ENCODE data around the gene ASB4.
A peak's percentile ranks its signal among the peaks of the same experiment; 100 is the strongest.

ASB4 gene

DNA sequence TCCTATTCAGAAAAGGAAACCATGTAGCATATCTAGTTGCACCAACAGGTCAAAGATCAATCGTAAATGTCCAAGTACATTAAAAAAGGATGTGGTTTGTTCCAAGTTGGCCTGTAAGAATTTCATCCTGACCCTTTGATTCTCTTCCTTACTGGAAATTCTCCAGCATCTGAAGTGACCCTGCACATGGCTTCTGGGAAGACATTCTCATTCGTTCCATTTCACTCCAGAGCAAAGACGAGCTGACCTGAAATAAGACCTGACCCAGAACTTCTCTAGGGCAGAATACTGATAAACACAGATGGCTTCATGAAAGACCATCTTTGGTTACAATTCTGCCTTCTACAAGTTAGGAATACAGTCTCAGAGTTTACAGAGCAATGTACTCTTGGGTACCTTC lies 39.8 kb downstream of the ASB4 start:
- Histone ChIP-seq H3K27me3 (ENCODE audit: insufficient read depth, poor library complexity, severe bottlenecking) (peaks cover 4% of the 10 kb centered on the region), H3K27ac (replicated peaks) (no peak overlapping the region), H3K4me3 (replicated peaks; ENCODE audit: insufficient read depth, low read length) (no peak overlapping the region)
- TF ChIP-seq SPI1 (IDR thresholded peaks at IDR 0.05; ENCODE audit: borderline replicate concordance, low read depth), result no peak
- TF ChIP-seq, protein P1, sequence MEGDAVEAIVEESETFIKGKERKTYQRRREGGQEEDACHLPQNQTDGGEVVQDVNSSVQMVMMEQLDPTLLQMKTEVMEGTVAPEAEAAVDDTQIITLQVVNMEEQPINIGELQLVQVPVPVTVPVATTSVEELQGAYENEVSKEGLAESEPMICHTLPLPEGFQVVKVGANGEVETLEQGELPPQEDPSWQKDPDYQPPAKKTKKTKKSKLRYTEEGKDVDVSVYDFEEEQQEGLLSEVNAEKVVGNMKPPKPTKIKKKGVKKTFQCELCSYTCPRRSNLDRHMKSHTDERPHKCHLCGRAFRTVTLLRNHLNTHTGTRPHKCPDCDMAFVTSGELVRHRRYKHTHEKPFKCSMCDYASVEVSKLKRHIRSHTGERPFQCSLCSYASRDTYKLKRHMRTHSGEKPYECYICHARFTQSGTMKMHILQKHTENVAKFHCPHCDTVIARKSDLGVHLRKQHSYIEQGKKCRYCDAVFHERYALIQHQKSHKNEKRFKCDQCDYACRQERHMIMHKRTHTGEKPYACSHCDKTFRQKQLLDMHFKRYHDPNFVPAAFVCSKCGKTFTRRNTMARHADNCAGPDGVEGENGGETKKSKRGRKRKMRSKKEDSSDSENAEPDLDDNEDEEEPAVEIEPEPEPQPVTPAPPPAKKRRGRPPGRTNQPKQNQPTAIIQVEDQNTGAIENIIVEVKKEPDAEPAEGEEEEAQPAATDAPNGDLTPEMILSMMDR (IDR thresholded peaks at IDR 0.05; ENCODE audit: insufficient read depth, low read length), result no peak
- TF ChIP-seq, protein P2, sequence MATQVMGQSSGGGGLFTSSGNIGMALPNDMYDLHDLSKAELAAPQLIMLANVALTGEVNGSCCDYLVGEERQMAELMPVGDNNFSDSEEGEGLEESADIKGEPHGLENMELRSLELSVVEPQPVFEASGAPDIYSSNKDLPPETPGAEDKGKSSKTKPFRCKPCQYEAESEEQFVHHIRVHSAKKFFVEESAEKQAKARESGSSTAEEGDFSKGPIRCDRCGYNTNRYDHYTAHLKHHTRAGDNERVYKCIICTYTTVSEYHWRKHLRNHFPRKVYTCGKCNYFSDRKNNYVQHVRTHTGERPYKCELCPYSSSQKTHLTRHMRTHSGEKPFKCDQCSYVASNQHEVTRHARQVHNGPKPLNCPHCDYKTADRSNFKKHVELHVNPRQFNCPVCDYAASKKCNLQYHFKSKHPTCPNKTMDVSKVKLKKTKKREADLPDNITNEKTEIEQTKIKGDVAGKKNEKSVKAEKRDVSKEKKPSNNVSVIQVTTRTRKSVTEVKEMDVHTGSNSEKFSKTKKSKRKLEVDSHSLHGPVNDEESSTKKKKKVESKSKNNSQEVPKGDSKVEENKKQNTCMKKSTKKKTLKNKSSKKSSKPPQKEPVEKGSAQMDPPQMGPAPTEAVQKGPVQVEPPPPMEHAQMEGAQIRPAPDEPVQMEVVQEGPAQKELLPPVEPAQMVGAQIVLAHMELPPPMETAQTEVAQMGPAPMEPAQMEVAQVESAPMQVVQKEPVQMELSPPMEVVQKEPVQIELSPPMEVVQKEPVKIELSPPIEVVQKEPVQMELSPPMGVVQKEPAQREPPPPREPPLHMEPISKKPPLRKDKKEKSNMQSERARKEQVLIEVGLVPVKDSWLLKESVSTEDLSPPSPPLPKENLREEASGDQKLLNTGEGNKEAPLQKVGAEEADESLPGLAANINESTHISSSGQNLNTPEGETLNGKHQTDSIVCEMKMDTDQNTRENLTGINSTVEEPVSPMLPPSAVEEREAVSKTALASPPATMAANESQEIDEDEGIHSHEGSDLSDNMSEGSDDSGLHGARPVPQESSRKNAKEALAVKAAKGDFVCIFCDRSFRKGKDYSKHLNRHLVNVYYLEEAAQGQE (IDR thresholded peaks at IDR 0.05; ENCODE audit: insufficient replicate concordance, low read depth), result no peak
- no peak for TF ChIP-seq POLR2AphosphoS5 (IDR thresholded peaks at IDR 0.05; ENCODE audit: low read depth)
- no peak for DNase-seq (ENCODE audit: low read depth in 1 of 2, low spot score in 1 of 2)

DNA sequence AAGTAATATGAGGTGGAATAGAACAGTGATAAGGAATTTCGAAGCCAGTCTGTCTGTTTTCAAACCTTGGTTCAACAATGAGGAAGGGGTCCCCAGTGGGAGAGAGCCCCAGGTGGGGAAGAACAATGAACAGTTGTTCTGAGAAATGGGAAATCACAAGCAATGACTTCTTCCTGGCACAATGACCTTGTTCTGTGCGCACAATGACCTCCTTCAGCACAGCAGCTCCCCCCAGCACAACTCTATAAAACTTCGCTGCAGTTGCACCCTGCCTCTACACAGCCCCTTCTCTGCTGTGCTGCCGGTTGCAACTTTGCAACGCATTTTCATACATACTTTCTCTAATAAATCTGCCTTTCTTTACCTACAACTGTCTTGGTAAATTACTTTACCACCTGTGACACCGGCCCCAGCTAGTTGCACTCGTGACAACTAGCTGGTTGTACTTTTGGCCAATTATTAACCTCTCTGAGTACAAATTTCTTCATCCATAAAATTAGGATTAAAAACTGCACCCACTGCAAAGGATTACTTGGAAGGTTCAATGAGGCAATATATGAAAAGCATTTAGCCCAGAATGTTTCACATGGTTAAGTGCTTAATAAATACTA lies 40.5 kb downstream of the ASB4 start:
- TF ChIP-seq, protein P2 (IDR thresholded peaks at IDR 0.05; ENCODE audit: insufficient replicate concordance, low read depth), result no peak
- TF ChIP-seq POLR2AphosphoS5 (IDR thresholded peaks at IDR 0.05; ENCODE audit: low read depth) (no peak), GABPA (IDR thresholded peaks at IDR 0.05; ENCODE audit: low read depth) (no peak), SPI1 (IDR thresholded peaks at IDR 0.05; ENCODE audit: borderline replicate concordance, low read depth) (no peak)
- TF ChIP-seq, protein P1 (IDR thresholded peaks at IDR 0.05; ENCODE audit: insufficient read depth, low read length), result no peak
- H3K4me3 ChIP-seq (replicated peaks; ENCODE audit: insufficient read depth, low read length), result no peak overlapping the region
- H3K27ac ChIP-seq (replicated peaks), result no peak overlapping the region
- peaks cover 4% of the 10 kb centered on the region for H3K27me3 ChIP-seq (ENCODE audit: insufficient read depth, poor library complexity, severe bottlenecking)
- no peak for DNase-seq (ENCODE audit: low read depth in 1 of 2, low spot score in 1 of 2)

DNA sequence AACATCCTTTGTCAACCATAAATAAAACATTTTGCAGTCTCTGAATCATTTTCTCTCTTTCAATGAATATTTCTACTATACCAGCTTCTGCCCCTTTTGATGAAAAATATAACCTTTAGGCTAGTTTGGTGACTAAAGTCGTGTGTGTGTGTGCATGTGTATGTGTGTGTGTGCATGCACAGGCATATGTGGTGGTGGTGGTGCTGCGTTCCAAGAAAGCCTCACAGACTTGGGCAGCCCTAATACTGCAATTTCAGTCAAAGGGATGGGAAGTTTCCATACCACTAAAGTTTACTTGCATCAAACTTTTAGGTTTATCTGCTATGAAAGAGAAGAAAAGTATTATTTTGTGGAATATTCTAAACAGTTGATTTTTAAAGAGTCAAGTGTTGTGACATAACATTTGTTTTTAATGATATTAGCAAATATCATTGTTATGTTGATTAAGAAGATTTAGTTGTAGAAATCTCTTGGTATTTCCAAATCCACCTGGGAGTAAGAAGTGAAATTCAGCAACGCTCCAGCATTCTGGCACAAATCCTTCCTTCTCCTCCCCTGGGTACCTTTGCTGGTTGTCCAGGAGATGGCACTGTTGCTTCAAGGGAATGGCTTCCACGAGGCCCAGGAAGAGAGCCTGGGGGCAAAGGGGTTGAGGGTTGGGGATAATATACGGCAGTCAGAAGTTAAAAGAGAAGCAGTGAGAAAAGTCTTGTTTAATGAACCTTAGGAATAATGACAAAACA lies 41.5 kb downstream of the ASB4 start:
- no peak for TF ChIP-seq SPI1 (IDR thresholded peaks at IDR 0.05; ENCODE audit: borderline replicate concordance, low read depth)
- TF ChIP-seq, protein P1 (IDR thresholded peaks at IDR 0.05; ENCODE audit: insufficient read depth, low read length), result peak; percentile 55
- Histone ChIP-seq H3K4me3 (replicated peaks; ENCODE audit: insufficient read depth, low read length) (no peak overlapping the region), H3K27ac (replicated peaks) (no peak overlapping the region), H3K27me3 (ENCODE audit: insufficient read depth, poor library complexity, severe bottlenecking) (peaks cover 4% of the 10 kb centered on the region)
- DNase-seq (ENCODE audit: low read depth in 1 of 2, low spot score in 1 of 2), result peak; percentile 19 to 24

Measured in HL-60 (cell line).